ENCODE data around the gene FCSK. TPM values are rescaled to one million over a fixed set of nuclear protein-coding genes. Genes with fewer than 3 reads are reported as not detected.

Gene FCSK
- total and polyA plus RNA-seq, 2 of the 8 experiments (the other 6 are each of a cell fraction or from before 2014, with no cell fraction given) = 4.6 to 5.1 TPM

DNA sequence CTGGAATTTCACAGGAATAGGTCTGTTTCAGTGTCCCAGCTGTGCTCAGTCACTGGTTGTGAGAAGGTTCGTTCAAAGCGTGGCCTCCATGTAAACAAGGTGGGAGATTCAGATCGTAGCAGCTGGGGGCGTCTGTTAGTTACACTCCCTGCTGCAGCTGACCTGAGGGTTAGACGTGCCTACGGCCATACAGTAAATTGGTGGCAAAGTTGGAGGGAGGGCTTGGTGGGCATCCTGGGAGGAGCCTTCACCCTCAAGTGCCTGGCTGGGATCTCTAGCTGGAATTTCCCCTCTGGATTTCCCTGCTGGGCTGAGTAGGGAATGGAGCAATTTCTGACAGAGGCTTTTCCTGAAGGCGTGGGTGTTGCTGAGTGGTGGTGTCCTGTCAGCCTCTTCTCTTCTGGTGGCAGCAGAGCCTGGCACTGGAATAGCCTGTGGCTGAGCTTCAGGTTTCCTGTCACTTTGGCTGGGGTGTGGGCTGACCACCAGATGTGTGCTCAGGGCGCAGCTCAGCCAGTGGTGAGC, 6.4 kb downstream of the FCSK start:
- no peaks in the 10 kb centered on the region for H3K79me2 ChIP-seq (ENCODE audit: control insufficient read depth in 1 of 2, insufficient read depth in 2 of 2, low read length in 2 of 2)
- no peak overlapping the region for H2BK5ac ChIP-seq (ENCODE audit: low read depth, low read length)
- no peak overlapping the region for H2BK120ac ChIP-seq (replicated peaks; ENCODE audit: low read depth, low read length)
- H3K14ac ChIP-seq (ENCODE audit: insufficient read length) = no peak overlapping the region
- no peak overlapping the region for H3K4ac ChIP-seq (replicated peaks; ENCODE audit: insufficient read length, low read depth, low read length)
- H4K8ac ChIP-seq (ENCODE audit: extremely low read depth, insufficient read depth, low read length) = no peak overlapping the region; the same call in 1 of the 2 replicates
- no peaks in the 10 kb centered on the region for H4K20me1 ChIP-seq (replicated peaks in 1 of 2; ENCODE audit: control insufficient read depth in 1 of 2, insufficient read depth in 2 of 2, low read length in 2 of 2)
- H3K27me3 ChIP-seq (replicated peaks in 1 of 4; ENCODE audit: control insufficient read depth in 3 of 4, extremely low read depth in 1 of 4, insufficient read depth in 3 of 4, low read length in 3 of 4) = no peaks in the 10 kb centered on the region
- no peak overlapping the region for H3K23ac ChIP-seq (ENCODE audit: insufficient read length)
- no peak for DNase-seq (ENCODE audit: low read depth in 1 of 2, low spot score in 2 of 2)
- H4K91ac ChIP-seq (replicated peaks; ENCODE audit: insufficient read length, low read length) = peak overlapping the region; percentile 3
- 85% methylated on average over 8 of the region's 8 CpGs; no CpG with 5 or more reads in 1 of the 2 experiments for WGBS, 2 experiments (ENCODE audit: extremely low coverage in 1 of 2, insufficient coverage in 1 of 2, insufficient read length in 1 of 2, insufficient replicate concordance in 2 of 2, low coverage in 1 of 2, low lambda C conversion rate in 2 of 2, missing lambda C conversion rate in 1 of 2)
- no peak overlapping the region for H2BK12ac ChIP-seq (ENCODE audit: low read depth, low read length)
- no peak for TF ChIP-seq CHD2 (IDR thresholded peaks at IDR 0.05; ENCODE audit: low read length)
- TF ChIP-seq, protein P1, sequence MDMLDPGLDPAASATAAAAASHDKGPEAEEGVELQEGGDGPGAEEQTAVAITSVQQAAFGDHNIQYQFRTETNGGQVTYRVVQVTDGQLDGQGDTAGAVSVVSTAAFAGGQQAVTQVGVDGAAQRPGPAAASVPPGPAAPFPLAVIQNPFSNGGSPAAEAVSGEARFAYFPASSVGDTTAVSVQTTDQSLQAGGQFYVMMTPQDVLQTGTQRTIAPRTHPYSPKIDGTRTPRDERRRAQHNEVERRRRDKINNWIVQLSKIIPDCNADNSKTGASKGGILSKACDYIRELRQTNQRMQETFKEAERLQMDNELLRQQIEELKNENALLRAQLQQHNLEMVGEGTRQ (IDR thresholded peaks at IDR 0.05; ENCODE audit: low read length) = no peak
- TF ChIP-seq SP4 (IDR thresholded peaks at IDR 0.05; ENCODE audit: low read length) = no peak
- TF ChIP-seq TCF12 (IDR thresholded peaks at IDR 0.05; ENCODE audit: low read depth, low read length) = no peak
- TF ChIP-seq SIRT6 (IDR thresholded peaks at IDR 0.05; ENCODE audit: low read length) = no peak
- no peak for TF ChIP-seq NRF1 (IDR thresholded peaks at IDR 0.05; ENCODE audit: low read depth, low read length)
- no peak for TF ChIP-seq CREB1 (IDR thresholded peaks at IDR 0.05)
- no peak for TF ChIP-seq BACH1 (IDR thresholded peaks at IDR 0.05; ENCODE audit: low read length)
- H3K4me2 ChIP-seq (ENCODE audit: insufficient read depth in 1 of 2, low read depth in 2 of 2, low read length in 2 of 2) = no peak overlapping the region
- no peaks in the 10 kb centered on the region for H3K23me2 ChIP-seq (ENCODE audit: low read depth, low read length)
- H3K27ac ChIP-seq (ENCODE audit: low read depth, low read length) = no peak overlapping the region
- no peaks in the 10 kb centered on the region for H3K36me3 ChIP-seq (ENCODE audit: control insufficient read depth in 2 of 4, insufficient read depth in 4 of 4, low read length in 3 of 4)
- ChIA-PET POLR2A (ENCODE audit: partially characterized antibody) (interaction anchor here (0.6 to 1.6 kb wide), 4 partner anchors 27 to 91 kb away, joined by 3 to 7 read pairs (median 4); no protein-coding TSS in a partner anchor), CTCF (ENCODE audit: partially characterized antibody) (interaction anchor here (0.8 to 4.7 kb wide), 6 partner anchors 9 to 66 kb away, joined by 3 to 34 read pairs (median 6); no protein-coding TSS in a partner anchor)
- no peak overlapping the region for H3K4me3 ChIP-seq (ENCODE audit: extremely low read depth in 1 of 4, insufficient read depth in 2 of 4, low read depth in 3 of 4, low read length in 4 of 4)
- H2BK20ac ChIP-seq (ENCODE audit: low read length) = no peak overlapping the region
- H3K9me3 ChIP-seq (ENCODE audit: insufficient read depth in 2 of 2, low read depth in 1 of 2, low read length in 1 of 2) = no peaks in the 10 kb centered on the region
- no peak overlapping the region for H2AK5ac ChIP-seq (ENCODE audit: low read depth, low read length)
- 0 out of 2 replicates have a peak overlapping the region, but pooled peaks have one; percentile 29 for H2BK15ac ChIP-seq (ENCODE audit: low read length)
- H3K4me1 ChIP-seq (replicated peaks in 1 of 4; ENCODE audit: control insufficient read depth in 3 of 4, insufficient read depth in 4 of 4, low read length in 3 of 4) = peaks cover 0 to 5% (median 1%) of the 10 kb centered on the region in 4 experiments; a peak in 3 of 7 replicates
- H2AFZ ChIP-seq (ENCODE audit: low read length) = no peak overlapping the region
- H3K79me1 ChIP-seq (ENCODE audit: low read depth, low read length) = no peaks in the 10 kb centered on the region
- FAIRE-seq = no peak
- no peak overlapping the region for H3K9ac ChIP-seq (replicated peaks in 1 of 4; ENCODE audit: extremely low read depth in 1 of 4, low read depth in 3 of 4, low read length in 3 of 4)
- H3K56ac ChIP-seq (replicated peaks; ENCODE audit: insufficient read length, low read depth, low read length) = no peak overlapping the region
- H4K5ac ChIP-seq (ENCODE audit: insufficient read length, low read depth, low read length) = no peak overlapping the region
- H3K18ac ChIP-seq (ENCODE audit: extremely low read depth, low read length) = no peak overlapping the region
